H1 (cell line): ENCODE data around the gene DHRS2.

Experiments used
- BRCA1 ChIP-seq: IDR thresholded peaks from 2 replicates; pipeline ENCODE4 v1.6.1; 2012; ENCODE audit warnings: low read depth, low read length, improper control_type of control experiment
- CEBPB ChIP-seq: IDR thresholded peaks from 2 replicates; pipeline ENCODE4 v1.6.1; 2012; ENCODE audit warnings: low read depth, low read length
- EGR1 ChIP-seq: IDR thresholded peaks from 2 replicates; pipeline ENCODE4 v1.6.1; 2011; ENCODE audit warnings: low read depth, low read length, borderline replicate concordance
- SP2 ChIP-seq: IDR thresholded peaks from 2 replicates; pipeline ENCODE4 v1.6.1; 2012; ENCODE audit warnings: mild to moderate bottlenecking, low read length, inconsistent platforms
- TAF1 ChIP-seq: IDR thresholded peaks from 2 replicates; pipeline ENCODE4 v1.6.1; 2011; ENCODE audit warnings: mild to moderate bottlenecking, low read depth, low read length
- TF ChIP-seq, protein P1 (sequence below), 3 experiments: IDR thresholded peaks; 1 replicate in 2 of 3; 2 replicates in 1 of 3; pipeline versions ENCODE4 v1.5.1 to v1.6.1; 2011; ENCODE audit warnings: low read length in 3 of 3, mild to moderate bottlenecking in 3 of 3, inconsistent platforms in 2 of 3, low read depth in 1 of 3, moderate library complexity in 1 of 3; ENCODE audit not compliant: insufficient read depth in 1 of 3; ENCODE audit errors: control extremely low read depth in 1 of 3
- TF ChIP-seq, protein P2 (sequence below): IDR thresholded peaks from 2 replicates; pipeline ENCODE4 v1.6.1; 2011; ENCODE audit warnings: low read length, improper control_type of control experiment

DNA sequence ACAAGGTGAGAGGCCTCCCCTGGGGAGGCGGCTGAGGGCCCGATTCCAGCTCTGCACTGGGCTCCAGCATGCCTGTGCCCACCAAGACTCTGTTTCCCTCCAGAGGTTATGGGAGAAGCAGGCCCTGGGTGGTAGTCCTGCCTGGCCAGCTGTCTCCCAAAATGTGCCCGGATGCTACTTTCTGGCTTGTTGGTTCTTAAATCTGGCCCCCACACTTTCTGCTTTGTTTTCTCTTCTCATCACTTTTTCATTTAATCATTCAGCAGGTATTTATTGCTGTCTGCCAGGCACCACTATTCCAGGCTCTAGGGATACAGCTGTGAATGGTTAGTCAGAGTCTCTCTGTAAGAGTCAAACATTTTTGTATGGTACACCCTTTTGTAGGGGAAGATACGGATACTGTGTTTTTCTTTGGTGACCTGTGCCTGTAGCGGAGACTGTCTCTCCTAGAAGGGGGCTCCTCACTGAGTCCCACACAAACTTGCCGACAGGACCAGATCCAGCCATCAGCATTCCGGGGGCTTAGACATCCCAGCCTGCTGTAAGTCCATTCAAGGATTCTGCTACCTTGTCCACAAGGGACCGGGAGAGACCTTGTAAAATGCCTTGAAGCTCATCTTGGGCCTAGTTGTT is 3.8 kb downstream of the DHRS2 start:
- TF ChIP-seq, protein P1, sequence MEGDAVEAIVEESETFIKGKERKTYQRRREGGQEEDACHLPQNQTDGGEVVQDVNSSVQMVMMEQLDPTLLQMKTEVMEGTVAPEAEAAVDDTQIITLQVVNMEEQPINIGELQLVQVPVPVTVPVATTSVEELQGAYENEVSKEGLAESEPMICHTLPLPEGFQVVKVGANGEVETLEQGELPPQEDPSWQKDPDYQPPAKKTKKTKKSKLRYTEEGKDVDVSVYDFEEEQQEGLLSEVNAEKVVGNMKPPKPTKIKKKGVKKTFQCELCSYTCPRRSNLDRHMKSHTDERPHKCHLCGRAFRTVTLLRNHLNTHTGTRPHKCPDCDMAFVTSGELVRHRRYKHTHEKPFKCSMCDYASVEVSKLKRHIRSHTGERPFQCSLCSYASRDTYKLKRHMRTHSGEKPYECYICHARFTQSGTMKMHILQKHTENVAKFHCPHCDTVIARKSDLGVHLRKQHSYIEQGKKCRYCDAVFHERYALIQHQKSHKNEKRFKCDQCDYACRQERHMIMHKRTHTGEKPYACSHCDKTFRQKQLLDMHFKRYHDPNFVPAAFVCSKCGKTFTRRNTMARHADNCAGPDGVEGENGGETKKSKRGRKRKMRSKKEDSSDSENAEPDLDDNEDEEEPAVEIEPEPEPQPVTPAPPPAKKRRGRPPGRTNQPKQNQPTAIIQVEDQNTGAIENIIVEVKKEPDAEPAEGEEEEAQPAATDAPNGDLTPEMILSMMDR (IDR thresholded peaks at IDR 0.05; ENCODE audit: control extremely low read depth in 1 of 3, insufficient read depth in 1 of 3, low read depth in 1 of 3, low read length in 3 of 3), result no peak
- no peak for TF ChIP-seq SP2
- no peak for TF ChIP-seq CEBPB
- no peak for TF ChIP-seq BRCA1
- TF ChIP-seq TAF1, result no peak
- TF ChIP-seq, protein P2, sequence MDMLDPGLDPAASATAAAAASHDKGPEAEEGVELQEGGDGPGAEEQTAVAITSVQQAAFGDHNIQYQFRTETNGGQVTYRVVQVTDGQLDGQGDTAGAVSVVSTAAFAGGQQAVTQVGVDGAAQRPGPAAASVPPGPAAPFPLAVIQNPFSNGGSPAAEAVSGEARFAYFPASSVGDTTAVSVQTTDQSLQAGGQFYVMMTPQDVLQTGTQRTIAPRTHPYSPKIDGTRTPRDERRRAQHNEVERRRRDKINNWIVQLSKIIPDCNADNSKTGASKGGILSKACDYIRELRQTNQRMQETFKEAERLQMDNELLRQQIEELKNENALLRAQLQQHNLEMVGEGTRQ, result no peak
- no peak for TF ChIP-seq EGR1
